ENCODE data around the gene ZC3H14. TPM values are rescaled to one million over a fixed set of nuclear protein-coding genes. Genes with fewer than 3 reads are reported as not detected.

ZC3H14 gene
- polyA plus RNA-seq, 1 of the 3 experiments (the other 2 are of a cell fraction) = 61.5 TPM

DNA sequence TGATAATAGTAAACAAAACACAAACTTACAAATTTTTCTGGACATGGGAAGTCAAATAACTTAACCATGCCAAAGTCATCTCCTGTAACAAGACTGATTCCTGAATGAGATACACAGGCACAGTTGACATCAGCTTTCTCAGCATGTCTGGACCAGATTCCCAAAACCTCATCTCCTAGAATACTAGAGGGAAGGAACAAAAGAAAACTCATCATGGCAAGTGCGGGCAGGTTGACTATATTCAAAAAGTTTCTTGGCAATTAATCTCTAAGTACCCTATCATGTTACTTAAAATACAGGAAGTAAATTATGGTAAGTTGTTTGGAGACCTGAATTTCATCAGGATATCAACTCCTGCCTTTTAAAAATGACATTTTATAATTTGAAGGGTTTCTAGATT lies 53.9 kb downstream of the ZC3H14 start:
- no peaks in the 10 kb centered on the region for H3K9me2 ChIP-seq
- H3K9ac ChIP-seq = no peak overlapping the region
- H3K9me3 ChIP-seq = no peaks in the 10 kb centered on the region
- no peak overlapping the region for H2AFZ ChIP-seq (ENCODE audit: low read depth)
- H4K20me1 ChIP-seq (ENCODE audit: insufficient read depth) = no peaks in the 10 kb centered on the region; the same call in 1 of the 2 replicates
- DNase-seq = no peak
- TF ChIP-seq EP300 (IDR thresholded peaks at IDR 0.05; ENCODE audit: borderline replicate concordance in 1 of 2, low read depth in 1 of 2, low read length in 1 of 2) (no peak), MXI1 (IDR thresholded peaks at IDR 0.05; ENCODE audit: low read depth, low read length) (no peak), NFIC (IDR thresholded peaks at IDR 0.05; ENCODE audit: borderline replicate concordance) (no peak)
- peaks cover 37% of the 10 kb centered on the region for H3F3A ChIP-seq (replicated peaks; ENCODE audit: insufficient read depth)
- H3K27me3 ChIP-seq (ENCODE audit: insufficient read depth) = no peaks in the 10 kb centered on the region
- H3K4me1 ChIP-seq (ENCODE audit: control insufficient read depth in 1 of 2, insufficient read depth in 2 of 2, low read depth in 1 of 2, low read length in 1 of 2) = peaks cover 9 to 16% of the 10 kb centered on the region in 2 experiments
- H3K4me3 ChIP-seq (ENCODE audit: low read depth in 2 of 2, low read length in 1 of 2) = no peak overlapping the region
- H3K27ac ChIP-seq (ENCODE audit: low read depth in 2 of 2, low read length in 1 of 2) = no peak overlapping the region
- ChIA-PET POLR2A (no interaction called here), CTCF (interaction anchor here (0.7 kb wide), 1 partner anchor 34 kb away, joined by 4 read pairs; no protein-coding TSS in a partner anchor)
- no peak overlapping the region for H3K4me2 ChIP-seq
- 95% methylated on average over 1 of the region's 1 CpG for WGBS (ENCODE audit: low lambda C conversion rate)
- no peaks in the 10 kb centered on the region for H3K79me2 ChIP-seq (ENCODE audit: insufficient read depth)
- peaks cover 51 to 57% of the 10 kb centered on the region in 2 experiments for H3K36me3 ChIP-seq (replicated peaks in 1 of 2; ENCODE audit: control insufficient read depth in 1 of 2, insufficient read depth in 2 of 2, low read length in 1 of 2)

DNA sequence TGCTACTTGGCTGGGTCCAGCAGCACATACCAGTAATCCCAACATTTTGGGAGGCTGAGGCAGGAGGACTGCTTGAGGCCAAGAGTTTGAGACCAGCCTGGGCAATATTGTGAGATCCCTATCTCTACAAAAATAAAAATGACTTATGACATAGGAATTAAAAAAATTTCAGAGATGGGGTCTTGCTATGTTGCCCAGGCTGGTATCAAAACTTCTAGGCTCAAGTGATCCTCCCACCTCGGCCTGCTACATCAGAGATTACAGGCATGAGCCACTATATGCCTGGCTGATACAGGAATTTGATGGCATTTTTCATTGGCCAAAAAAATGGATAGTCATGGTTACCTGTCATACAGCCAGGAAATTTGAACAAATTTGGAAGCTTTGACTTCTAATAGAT lies 54.6 kb downstream of the ZC3H14 start:
- peaks cover 43 to 52% of the 10 kb centered on the region in 2 experiments for H3K36me3 ChIP-seq (replicated peaks in 1 of 2; ENCODE audit: control insufficient read depth in 1 of 2, insufficient read depth in 2 of 2, low read length in 1 of 2)
- no peak overlapping the region for H3K9ac ChIP-seq
- H3F3A ChIP-seq (replicated peaks; ENCODE audit: insufficient read depth) = peaks cover 29% of the 10 kb centered on the region
- H3K27ac ChIP-seq (ENCODE audit: low read depth in 2 of 2, low read length in 1 of 2) = no peak overlapping the region
- no peak for DNase-seq
- no peaks in the 10 kb centered on the region; the same call in 1 of the 2 replicates for H4K20me1 ChIP-seq (ENCODE audit: insufficient read depth)
- no peaks in the 10 kb centered on the region for H3K79me2 ChIP-seq (ENCODE audit: insufficient read depth)
- H3K4me2 ChIP-seq = no peak overlapping the region
- no peaks in the 10 kb centered on the region for H3K27me3 ChIP-seq (ENCODE audit: insufficient read depth)
- CTCF ChIA-PET = no interaction called here
- POLR2A ChIA-PET = no interaction called here
- no peaks in the 10 kb centered on the region for H3K9me2 ChIP-seq
- H3K4me3 ChIP-seq (ENCODE audit: low read depth in 2 of 2, low read length in 1 of 2) = no peak overlapping the region
- 73% methylated on average over 1 of the region's 1 CpG for WGBS (ENCODE audit: low lambda C conversion rate)
- no peaks in the 10 kb centered on the region for H3K9me3 ChIP-seq
- H3K4me1 ChIP-seq (ENCODE audit: control insufficient read depth in 1 of 2, insufficient read depth in 2 of 2, low read depth in 1 of 2, low read length in 1 of 2) = peaks cover 9 to 15% of the 10 kb centered on the region in 2 experiments
- TF ChIP-seq, protein P1, sequence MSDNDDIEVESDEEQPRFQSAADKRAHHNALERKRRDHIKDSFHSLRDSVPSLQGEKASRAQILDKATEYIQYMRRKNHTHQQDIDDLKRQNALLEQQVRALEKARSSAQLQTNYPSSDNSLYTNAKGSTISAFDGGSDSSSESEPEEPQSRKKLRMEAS (IDR thresholded peaks at IDR 0.05; ENCODE audit: low read depth) = no peak
- TF ChIP-seq EP300 (IDR thresholded peaks at IDR 0.05; ENCODE audit: borderline replicate concordance in 1 of 2, low read depth in 1 of 2, low read length in 1 of 2) = no peak
- TF ChIP-seq, protein P2, sequence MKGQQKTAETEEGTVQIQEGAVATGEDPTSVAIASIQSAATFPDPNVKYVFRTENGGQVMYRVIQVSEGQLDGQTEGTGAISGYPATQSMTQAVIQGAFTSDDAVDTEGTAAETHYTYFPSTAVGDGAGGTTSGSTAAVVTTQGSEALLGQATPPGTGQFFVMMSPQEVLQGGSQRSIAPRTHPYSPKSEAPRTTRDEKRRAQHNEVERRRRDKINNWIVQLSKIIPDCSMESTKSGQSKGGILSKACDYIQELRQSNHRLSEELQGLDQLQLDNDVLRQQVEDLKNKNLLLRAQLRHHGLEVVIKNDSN (IDR thresholded peaks at IDR 0.05; ENCODE audit: borderline replicate concordance, low read depth) = no peak
- no peak for TF ChIP-seq GABPA (IDR thresholded peaks at IDR 0.05; ENCODE audit: low read depth)
- TF ChIP-seq ELF1 (IDR thresholded peaks at IDR 0.05) = no peak
- TF ChIP-seq RXRA (IDR thresholded peaks at IDR 0.05; ENCODE audit: borderline replicate concordance, low read depth) = no peak
- TF ChIP-seq, protein P3, sequence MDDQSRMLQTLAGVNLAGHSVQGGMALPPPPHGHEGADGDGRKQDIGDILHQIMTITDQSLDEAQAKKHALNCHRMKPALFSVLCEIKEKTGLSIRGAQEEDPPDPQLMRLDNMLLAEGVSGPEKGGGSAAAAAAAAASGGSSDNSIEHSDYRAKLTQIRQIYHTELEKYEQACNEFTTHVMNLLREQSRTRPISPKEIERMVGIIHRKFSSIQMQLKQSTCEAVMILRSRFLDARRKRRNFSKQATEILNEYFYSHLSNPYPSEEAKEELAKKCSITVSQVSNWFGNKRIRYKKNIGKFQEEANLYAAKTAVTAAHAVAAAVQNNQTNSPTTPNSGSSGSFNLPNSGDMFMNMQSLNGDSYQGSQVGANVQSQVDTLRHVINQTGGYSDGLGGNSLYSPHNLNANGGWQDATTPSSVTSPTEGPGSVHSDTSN (IDR thresholded peaks at IDR 0.05) = no peak
- TF ChIP-seq, protein P4, sequence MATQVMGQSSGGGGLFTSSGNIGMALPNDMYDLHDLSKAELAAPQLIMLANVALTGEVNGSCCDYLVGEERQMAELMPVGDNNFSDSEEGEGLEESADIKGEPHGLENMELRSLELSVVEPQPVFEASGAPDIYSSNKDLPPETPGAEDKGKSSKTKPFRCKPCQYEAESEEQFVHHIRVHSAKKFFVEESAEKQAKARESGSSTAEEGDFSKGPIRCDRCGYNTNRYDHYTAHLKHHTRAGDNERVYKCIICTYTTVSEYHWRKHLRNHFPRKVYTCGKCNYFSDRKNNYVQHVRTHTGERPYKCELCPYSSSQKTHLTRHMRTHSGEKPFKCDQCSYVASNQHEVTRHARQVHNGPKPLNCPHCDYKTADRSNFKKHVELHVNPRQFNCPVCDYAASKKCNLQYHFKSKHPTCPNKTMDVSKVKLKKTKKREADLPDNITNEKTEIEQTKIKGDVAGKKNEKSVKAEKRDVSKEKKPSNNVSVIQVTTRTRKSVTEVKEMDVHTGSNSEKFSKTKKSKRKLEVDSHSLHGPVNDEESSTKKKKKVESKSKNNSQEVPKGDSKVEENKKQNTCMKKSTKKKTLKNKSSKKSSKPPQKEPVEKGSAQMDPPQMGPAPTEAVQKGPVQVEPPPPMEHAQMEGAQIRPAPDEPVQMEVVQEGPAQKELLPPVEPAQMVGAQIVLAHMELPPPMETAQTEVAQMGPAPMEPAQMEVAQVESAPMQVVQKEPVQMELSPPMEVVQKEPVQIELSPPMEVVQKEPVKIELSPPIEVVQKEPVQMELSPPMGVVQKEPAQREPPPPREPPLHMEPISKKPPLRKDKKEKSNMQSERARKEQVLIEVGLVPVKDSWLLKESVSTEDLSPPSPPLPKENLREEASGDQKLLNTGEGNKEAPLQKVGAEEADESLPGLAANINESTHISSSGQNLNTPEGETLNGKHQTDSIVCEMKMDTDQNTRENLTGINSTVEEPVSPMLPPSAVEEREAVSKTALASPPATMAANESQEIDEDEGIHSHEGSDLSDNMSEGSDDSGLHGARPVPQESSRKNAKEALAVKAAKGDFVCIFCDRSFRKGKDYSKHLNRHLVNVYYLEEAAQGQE (IDR thresholded peaks at IDR 0.05; ENCODE audit: low read depth, low read length) = no peak
- no peak for TF ChIP-seq EZH2phosphoT487 (IDR thresholded peaks at IDR 0.05; ENCODE audit: borderline replicate concordance, low read depth)
- no peak for TF ChIP-seq NFIC (IDR thresholded peaks at IDR 0.05; ENCODE audit: borderline replicate concordance)
- TF ChIP-seq NRF1 (IDR thresholded peaks at IDR 0.05; ENCODE audit: low read depth, low read length) = no peak
- TF ChIP-seq YY1 (IDR thresholded peaks at IDR 0.05; ENCODE audit: low read depth) = no peak
- no peak overlapping the region for H2AFZ ChIP-seq (ENCODE audit: low read depth)

Data from SK-N-SH (cell line).